GM18507 (cell line): ENCODE data around the gene CDR2L.
"Not testable (repeated sequence)": the region's sequence is repeated elsewhere in the genome, so short reads cannot be mapped to it uniquely, and the experiment has no call there.

Experiments
- DNase-seq: peaks from one replicate; pipeline ENCODE4 v3.0.0; 2011; ENCODE audit warnings: low read depth; ENCODE audit not compliant: insufficient read length; ENCODE audit errors: extremely low spot score
- FAIRE-seq: peaks from 2 replicates; lab custom pipeline; 2011; peaks lifted over from hg19 to GRCh38; lab: Jason Lieb, UNC

Gene CDR2L

GRCh38 chr17:75032720-75033280 lies 45.4 kb downstream of the CDR2L start:
- DNase-seq: no peak
- no peak for FAIRE-seq

DNA sequence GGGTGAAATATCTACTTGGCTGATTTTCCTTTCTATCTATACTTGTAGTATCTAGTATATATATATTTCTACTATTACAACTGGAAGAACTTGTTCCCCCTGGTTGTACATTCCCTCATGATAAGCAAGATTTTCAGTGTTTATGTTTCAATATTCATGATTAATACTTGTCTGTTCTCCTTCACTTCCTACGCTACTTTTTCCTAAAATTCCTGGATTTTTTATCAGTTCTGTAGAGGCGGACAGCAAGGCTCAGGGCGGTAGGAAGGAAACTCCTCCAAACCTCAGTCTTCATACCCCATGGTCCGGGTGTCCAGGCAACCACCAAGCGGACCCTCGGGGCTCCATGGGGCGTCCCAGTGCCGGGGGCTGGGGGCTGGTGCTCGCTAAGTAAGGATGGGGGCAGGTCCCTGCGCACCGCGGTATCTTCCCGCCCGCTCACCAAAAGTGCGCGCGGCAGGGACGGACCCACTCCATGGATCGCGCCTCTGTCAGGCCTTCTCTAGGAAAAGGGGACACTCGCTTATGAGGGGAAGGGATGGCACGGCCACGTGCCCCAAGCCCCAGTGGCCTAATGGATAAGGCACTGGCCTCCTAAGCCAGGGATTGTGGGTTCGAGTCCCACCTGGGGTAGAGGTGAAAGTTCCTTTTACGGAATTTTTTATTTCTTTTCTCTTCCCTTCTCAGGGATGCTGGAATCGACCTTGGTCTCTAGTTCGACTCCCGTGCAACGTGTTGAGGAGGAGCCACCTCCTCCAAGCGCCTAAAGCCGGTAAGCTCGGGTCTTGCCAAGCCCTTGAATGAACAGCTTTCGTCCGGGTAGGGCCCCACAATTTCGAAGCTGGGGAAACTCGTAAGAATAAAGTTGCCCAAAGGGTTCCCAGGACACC lies 46.2 kb downstream of the CDR2L start:
- peak; percentile 53 for DNase-seq
- FAIRE-seq: peak; percentile 75

DNA sequence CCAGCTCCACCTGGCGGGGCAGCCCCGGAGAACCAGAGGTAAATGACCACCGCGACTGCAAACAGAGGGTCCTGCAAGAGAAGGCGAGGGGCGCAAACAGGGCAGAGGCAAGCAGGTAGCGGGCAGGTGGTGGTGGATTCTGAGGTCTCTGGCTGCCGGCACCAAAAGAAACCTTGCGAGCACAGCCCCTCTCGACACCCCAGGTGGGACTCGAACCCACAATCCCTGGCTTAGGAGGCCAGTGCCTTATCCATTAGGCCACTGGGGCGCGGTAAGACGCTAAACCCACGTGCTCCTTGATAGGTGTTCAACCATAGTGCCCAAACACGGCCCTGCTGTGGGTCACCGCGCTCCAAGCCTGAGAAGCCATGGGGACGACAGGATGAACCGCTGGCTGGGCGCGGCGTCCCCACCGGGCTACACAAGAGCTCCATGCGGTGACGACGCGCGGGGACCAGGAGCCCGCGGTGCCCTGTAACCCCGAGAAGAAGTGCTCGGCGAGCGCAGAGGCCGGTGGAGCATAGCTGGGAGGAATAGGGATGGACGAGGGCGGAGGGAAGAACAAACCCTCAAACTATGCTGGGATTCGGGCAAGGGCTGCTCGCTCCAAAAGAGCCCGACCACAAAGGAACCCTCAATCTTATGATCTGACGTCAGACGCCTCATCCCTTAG lies 46.9 kb downstream of the CDR2L start:
- peak; percentile 53 for DNase-seq
- FAIRE-seq: peak; percentile 67

DNA sequence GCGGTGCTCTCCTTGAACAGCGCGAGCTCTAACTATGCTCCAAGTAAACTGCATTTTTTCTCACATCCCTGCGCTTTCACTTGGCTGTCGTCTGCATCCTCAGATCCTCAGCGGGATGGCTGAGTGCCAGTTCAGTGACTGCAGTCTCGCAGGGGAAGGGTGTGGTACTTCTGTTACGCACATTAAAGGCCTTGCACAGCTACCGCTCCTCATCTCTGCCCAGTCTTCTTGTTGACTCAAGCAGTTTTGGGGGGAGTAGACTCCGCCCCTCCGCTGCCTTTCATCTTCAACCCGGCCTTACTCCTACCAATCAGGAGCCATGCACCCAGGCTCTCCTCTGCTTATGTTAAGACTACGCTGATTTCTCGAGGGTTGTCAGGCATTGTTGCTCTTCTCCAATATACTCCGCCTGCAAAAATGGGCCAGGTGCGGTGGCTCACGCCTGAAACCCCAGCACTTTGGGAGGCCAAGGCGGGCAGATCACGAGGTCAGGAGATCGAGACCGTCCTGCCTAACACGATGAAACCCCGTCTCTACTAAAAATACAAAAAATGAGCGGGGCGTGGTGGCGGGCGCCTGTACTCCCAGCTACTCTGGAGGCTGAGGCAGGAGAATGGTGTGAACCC lies 49.3 kb downstream of the CDR2L start:
- no peak for DNase-seq
- FAIRE-seq: no peak

GRCh38 chr17:75039238-75039637 lies 51.8 kb downstream of the CDR2L start:
- no peak for FAIRE-seq
- DNase-seq: no peak

DNA sequence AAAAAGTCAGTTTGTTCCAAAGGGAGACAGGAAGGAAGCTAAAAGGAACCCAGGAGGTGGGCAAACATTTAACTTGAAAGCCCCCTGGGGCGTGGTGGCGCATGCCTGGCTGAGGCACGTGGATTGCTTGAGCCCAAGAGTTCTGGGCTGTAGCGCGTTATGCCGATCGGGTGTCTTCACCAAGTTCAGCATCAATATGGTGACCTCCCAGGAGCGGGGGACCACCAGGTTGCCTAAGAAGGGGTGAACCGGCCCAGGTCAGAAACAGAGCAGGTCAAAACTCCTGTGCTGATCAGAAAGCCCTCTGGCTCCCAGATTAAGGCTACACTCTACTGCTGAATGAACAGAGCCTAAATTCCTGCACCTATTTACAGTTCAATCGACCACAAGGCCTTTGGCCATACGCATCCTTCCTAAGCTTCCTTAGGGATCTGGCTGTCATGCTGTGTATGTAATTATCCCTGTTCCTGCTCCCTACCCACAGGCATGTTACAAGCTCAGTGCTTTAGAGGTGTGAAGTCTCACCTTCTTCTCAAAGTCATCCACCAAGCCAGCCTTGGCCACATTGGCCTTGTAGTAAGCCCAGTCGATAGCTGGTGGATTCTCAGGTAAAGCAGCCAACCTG lies 54.3 kb downstream of the CDR2L start:
- DNase-seq: no peak
- no peak for FAIRE-seq

GRCh38 chr17:75043789-75044188 lies 56.4 kb downstream of the CDR2L start:
- not testable (repeated sequence) for FAIRE-seq, DNase-seq

DNA sequence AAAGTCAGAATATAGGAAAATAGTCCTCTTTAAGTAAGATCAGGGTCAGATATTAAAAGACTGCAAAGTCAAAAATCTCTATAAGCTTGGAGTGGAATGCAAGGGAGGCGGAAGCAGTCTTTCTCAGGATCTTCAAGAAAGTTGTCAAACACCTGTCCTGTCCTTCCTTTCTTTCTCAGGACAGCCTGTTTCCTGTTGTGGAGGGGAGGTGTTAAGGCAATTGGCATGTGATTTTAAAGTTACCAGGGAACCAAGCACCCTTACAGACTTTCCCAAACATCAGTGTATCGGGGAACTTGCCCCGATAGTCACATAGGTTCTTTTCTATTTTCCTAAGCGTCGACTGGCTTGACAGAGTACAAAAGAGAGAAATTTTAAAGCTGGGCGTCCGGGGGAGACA lies 57.3 kb downstream of the CDR2L start:
- FAIRE-seq (no peak), DNase-seq (no peak)

GRCh38 chr17:75045946-75046406 lies 58.5 kb downstream of the CDR2L start:
- not testable (repeated sequence) for DNase-seq, FAIRE-seq

GRCh38 chr17:75046407-75047289 lies 59.2 kb downstream of the CDR2L start, which contains the start of the genes ATP5PD and KCTD2:
ATP5PD (minus strand) TSS chr17:75046969; CDS start chr17:75042650, 4,319 bp downstream.
KCTD2 (plus strand) TSS chr17:75047225; CDS start chr17:75047251, 26 bp downstream.
- FAIRE-seq (peak; percentile 99), DNase-seq (peak; percentile 96)

DNA sequence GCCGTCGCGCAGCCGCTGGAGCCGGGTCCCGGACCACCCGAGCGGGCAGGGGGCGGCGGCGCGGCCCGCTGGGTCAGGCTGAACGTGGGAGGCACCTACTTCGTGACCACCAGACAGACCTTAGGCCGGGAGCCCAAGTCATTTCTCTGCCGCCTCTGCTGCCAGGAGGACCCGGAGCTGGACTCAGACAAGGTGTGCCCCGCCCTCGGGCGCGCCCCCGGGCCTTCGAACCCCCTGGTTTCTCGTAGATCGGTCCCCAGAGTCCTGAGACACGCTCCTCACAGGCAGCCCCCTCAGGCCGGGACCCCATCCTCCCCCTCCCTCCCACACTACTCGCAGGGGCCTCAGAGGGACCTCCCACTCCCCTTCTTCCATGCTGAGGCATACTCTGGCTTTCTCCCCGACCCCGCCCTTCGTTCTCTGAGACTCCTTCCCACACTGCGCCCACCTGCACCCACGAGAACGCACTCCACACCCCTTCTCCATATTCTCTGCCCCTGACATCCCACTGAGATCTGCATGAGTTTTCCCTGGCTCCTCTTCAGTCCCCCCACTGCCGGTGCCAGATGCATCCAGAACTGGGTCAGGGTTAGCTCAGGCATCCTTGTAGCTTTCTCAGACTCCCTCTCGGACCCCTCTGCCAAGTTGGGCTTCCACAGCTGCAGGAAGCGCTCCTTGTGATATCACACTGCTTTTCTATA lies 60.1 kb downstream of the CDR2L start:
- DNase-seq (no peak), FAIRE-seq (no peak)

DNA sequence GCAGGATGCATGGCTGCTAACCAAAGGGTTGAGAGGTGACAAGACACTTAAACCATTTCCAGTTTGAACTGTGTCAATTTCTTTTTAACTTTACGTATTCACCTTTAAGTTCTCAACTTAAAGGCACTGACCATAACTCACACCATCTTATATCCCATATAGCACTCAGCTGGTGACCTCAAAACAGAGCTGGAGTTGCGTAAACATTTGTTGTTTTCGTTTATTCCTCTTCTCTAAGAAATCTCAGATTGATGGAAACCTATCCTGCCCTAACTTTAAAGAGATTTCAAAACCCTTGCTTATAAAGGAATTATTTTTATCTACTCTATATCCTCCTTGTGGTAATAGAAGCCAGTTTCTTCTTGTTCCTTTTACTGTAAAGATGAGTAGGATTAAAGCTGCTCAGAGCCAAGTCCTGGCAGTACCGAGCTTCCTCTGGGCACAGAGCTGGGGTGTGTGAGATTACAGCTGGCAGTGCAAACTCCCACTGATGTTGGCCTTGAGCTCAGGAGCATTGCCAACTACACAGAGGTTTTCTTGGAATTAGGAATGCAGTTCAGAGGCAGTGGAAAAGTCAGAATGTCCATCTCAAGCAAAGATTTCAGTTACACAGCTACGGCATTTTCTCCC lies 60.9 kb downstream of the CDR2L start:
- DNase-seq (no peak), FAIRE-seq (no peak)

DNA sequence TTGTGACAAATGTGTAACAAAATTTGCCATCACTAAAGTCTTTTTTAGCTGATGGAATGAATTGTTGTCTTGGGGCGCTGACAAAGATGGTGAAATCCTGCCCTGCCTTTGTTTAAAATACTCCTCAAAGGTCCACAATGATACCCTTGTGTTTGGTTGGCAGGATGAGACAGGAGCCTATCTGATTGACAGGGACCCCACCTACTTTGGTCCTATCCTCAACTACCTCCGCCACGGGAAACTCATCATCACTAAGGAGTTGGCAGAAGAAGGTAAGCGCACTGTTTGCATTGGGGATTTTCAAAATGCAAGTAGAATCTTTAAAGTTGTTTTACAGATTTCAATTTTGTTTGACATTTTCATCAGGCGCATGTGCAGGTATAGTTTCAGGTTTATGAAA lies 61.6 kb downstream of the CDR2L start:
- FAIRE-seq (no peak), DNase-seq (no peak)

GRCh38 chr17:75049706-75050105 lies 62.3 kb downstream of the CDR2L start:
- DNase-seq (no peak), FAIRE-seq (no peak)

DNA sequence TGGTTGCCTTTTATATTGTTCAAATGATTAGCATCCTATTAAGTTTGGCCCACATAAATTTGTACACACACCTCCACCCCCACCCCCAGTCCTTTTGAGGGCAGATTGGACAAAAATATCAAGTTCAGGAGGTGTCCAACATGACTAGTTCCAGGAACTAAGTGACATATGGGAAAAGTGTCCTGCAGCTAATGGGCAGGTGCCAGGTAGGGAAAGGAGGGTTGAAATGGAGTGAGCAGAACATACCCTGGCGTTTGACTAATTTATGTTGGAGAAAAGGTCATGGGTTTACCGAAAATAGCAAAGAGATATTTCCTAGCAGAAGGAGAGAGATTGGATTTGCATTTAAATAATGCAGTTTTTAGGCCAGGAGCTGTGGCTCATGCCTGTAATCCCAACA lies 64.5 kb downstream of the CDR2L start:
- DNase-seq (no peak), FAIRE-seq (no peak)
